K562 (cell line): ENCODE measurements around the gene PMIS2. TPM values are rescaled to one million over a fixed set of nuclear protein-coding genes. Genes with fewer than 3 reads are reported as not detected.
A peak's percentile ranks its signal among the peaks of the same experiment; 100 is the strongest.

Source experiments
- BRCA1 ChIP-seq, 2 experiments: fragments of 450-650 bp in 1 of 2; sonication (generic) in 1 of 2; formaldehyde crosslinking in 1 of 2; IDR thresholded peaks; 2 replicates each; pipeline versions ENCODE4 v1.5.0 to v1.6.1; 2017 to 2020; ENCODE audit warnings: mild to moderate bottlenecking in 1 of 2, missing genetic modification reagents in 1 of 2
- CBX3 ChIP-seq, 2 experiments: IDR thresholded peaks; 1 replicate in 1 of 2; 2 replicates in 1 of 2; pipeline ENCODE4 v1.6.1; 2012; ENCODE audit warnings: inconsistent platforms in 2 of 2, low read length in 2 of 2, borderline replicate concordance in 1 of 2, control low read depth in 1 of 2
- CEBPB ChIP-seq: fragments of 450-650 bp; IDR thresholded peaks from 2 replicates; pipeline ENCODE4 v1.6.1; 2016; ENCODE audit warnings: missing genetic modification characterization, missing compliant biosample characterization
- E2F1 ChIP-seq: sonication (generic); formaldehyde crosslinking; IDR thresholded peaks from 2 replicates; pipeline ENCODE4 v1.8.1; 2023; ENCODE audit warnings: mild to moderate bottlenecking, missing genetic modification reagents, moderate library complexity
- E2F6 ChIP-seq, 2 experiments: IDR thresholded peaks; 2 replicates each; pipeline ENCODE4 v1.6.1; 2011; ENCODE audit warnings: borderline replicate concordance in 1 of 2, control low read depth in 1 of 2, low read depth in 1 of 2, low read length in 1 of 2, mild to moderate bottlenecking in 1 of 2, mixed read lengths in 1 of 2, moderate library complexity in 1 of 2; ENCODE audit not compliant: insufficient read depth in 1 of 2, insufficient read length in 1 of 2, poor library complexity in 1 of 2, severe bottlenecking in 1 of 2; ENCODE audit errors: extremely low read depth in 1 of 2
- ETS1 ChIP-seq: conservative IDR thresholded peaks from 2 replicates; pipeline ENCODE4 v1.6.1; 2011; ENCODE audit warnings: low read depth, mild to moderate bottlenecking, low read length; ENCODE audit not compliant: control insufficient read depth
- HNRNPL ChIP-seq: fragments of 200-400 bp; formaldehyde crosslinking; IDR thresholded peaks from 2 replicates; pipeline ENCODE4 v1.6.1; 2017; ENCODE audit warnings: low read depth, mild to moderate bottlenecking, low read length
- HNRNPLL ChIP-seq: fragments of 200-400 bp; formaldehyde crosslinking; IDR thresholded peaks from 2 replicates; pipeline ENCODE4 v1.6.1; 2017; ENCODE audit warnings: low read length, low read depth, mild to moderate bottlenecking; ENCODE audit not compliant: poor library complexity, severe bottlenecking
- JUNB ChIP-seq: fragments of 450-650 bp; formaldehyde crosslinking; conservative IDR thresholded peaks from 2 replicates; pipeline ENCODE4 v1.4.0; 2020; ENCODE audit warnings: mild to moderate bottlenecking
- KDM5B ChIP-seq: fragments of 200-600 bp; sonication (generic); IDR thresholded peaks from 2 replicates; pipeline ENCODE4 v1.6.1; 2012; ENCODE audit warnings: low read depth, mild to moderate bottlenecking, moderate library complexity, low read length, control low read depth, inconsistent platforms; ENCODE audit not compliant: insufficient replicate concordance
- NCOA1 ChIP-seq: fragments of 450-650 bp; IDR thresholded peaks from 2 replicates; pipeline ENCODE4 v1.6.1; 2016; ENCODE audit warnings: low read depth
- NFYB ChIP-seq: IDR thresholded peaks from 2 replicates; pipeline ENCODE4 v1.6.1; 2011; ENCODE audit warnings: mild to moderate bottlenecking, moderate library complexity; ENCODE audit not compliant: insufficient read length; ENCODE audit errors: extremely low read depth
- POLR2G ChIP-seq: fragments of 200-400 bp; formaldehyde crosslinking; IDR thresholded peaks from 2 replicates; pipeline ENCODE4 v1.6.1; 2017; ENCODE audit warnings: low read depth, mild to moderate bottlenecking, antibody characterized with exemption, low read length, moderate library complexity
- SIN3A ChIP-seq, 2 experiments: fragments of 150-350 bp in 1 of 2; IDR thresholded peaks; 2 replicates each; pipeline ENCODE4 v1.6.1; 2011 to 2016; ENCODE audit warnings: borderline replicate concordance in 2 of 2, low read depth in 2 of 2, low read length in 2 of 2, mild to moderate bottlenecking in 2 of 2, moderate library complexity in 2 of 2; ENCODE audit not compliant: control insufficient read depth in 1 of 2
- THRB ChIP-seq: fragments of 450-650 bp; formaldehyde crosslinking; conservative IDR thresholded peaks from 2 replicates; pipeline ENCODE4 v1.4.0; 2022; ENCODE audit warnings: mild to moderate bottlenecking, missing genetic modification characterization
- ZNF311 ChIP-seq: fragments of 250-450 bp; sonication (Bioruptor Pico); IDR thresholded peaks from 2 replicates; pipeline ENCODE4 v1.4.0; 2020; ENCODE audit warnings: mild to moderate bottlenecking, moderate library complexity
- ZNF324 ChIP-seq: fragments of 250-450 bp; sonication (Bioruptor Pico); IDR thresholded peaks from 2 replicates; pipeline ENCODE4 v1.4.0; 2020; ENCODE audit warnings: mild to moderate bottlenecking
- ZNF740 ChIP-seq, 3 experiments: fragments of 200-800 bp in 1 of 3; sonication (Bioruptor generic) in 1 of 3; sonication (generic) in 1 of 3; formaldehyde crosslinking in 1 of 3; IDR thresholded peaks; 2 replicates each; pipeline versions ENCODE4 v1.6.1 to v1.8.0; 2016 to 2022; ENCODE audit warnings: mild to moderate bottlenecking in 2 of 3, missing compliant biosample characterization in 2 of 3, missing genetic modification characterization in 2 of 3, missing genetic modification reagents in 1 of 3
- polyA plus RNA-seq, 8 experiments: library from polyadenylated mRNA; depleted of rRNA in 4 of 8; stranded (reverse) in 5 of 8; unstranded in 3 of 8; fragments of >200 nt; fragmentation: Nextera tagmentation in 2 of 8; fragmentation: Illumina TruSeq in 1 of 8; extraction: Ambion mirVana in 2 of 8; extraction: Trizol in 1 of 8; gene quantifications; 2 replicates each; pipeline versions ENCODE4 v1.2.1 to v1.2.3, GENCODE V29; 2011 to 2014; ENCODE audit warnings: inconsistent platforms in 1 of 8, missing spikeins in 1 of 8
- total RNA-seq, 7 experiments: library from RNA; depleted of rRNA in 6 of 7; stranded (reverse); fragments of >200 nt in 6 of 7; fragmentation: Illumina TruSeq in 2 of 7; extraction: Trizol in 2 of 7; gene quantifications; 2 replicates each; pipeline versions ENCODE4 v1.2.1 to v1.2.3, GENCODE V29; 2011 to 2021; ENCODE audit warnings: low replicate concordance in 1 of 7

PMIS2 gene
- total and polyA plus RNA-seq, 9 of the 15 experiments (the other 6 are each of a cell fraction or from before 2014, with no cell fraction given), result not detected

- TF ChIP-seq JUNB (CRISPR knock-in tag), result peak; percentile 100
- TF ChIP-seq E2F6 (IDR thresholded peaks at IDR 0.05; ENCODE audit: borderline replicate concordance in 1 of 2, extremely low read depth in 1 of 2, insufficient read depth in 1 of 2, insufficient read length in 1 of 2, low read depth in 1 of 2, low read length in 1 of 2, poor library complexity in 1 of 2, severe bottlenecking in 1 of 2), result peak; percentile 96
- 0 out of 2 replicates have a peak, but pooled peaks have one; percentile 34 for TF ChIP-seq ETS1
- TF ChIP-seq E2F1 (CRISPR knock-in tag), result peak; percentile 95
- peak; percentile 74 for TF ChIP-seq HNRNPLL
- no peak for TF ChIP-seq BRCA1 (IDR thresholded peaks at IDR 0.05)
- TF ChIP-seq BRCA1 (CRISPR knock-in tag; IDR thresholded peaks at IDR 0.05), result 0 out of 2 replicates have a peak, but pooled peaks have one; percentile 33
- peak; percentile 30; the same call in 1 of the 2 replicates for TF ChIP-seq HNRNPL
- no peak for TF ChIP-seq NCOA1
- TF ChIP-seq ZNF311 (CRISPR knock-in tag), result peak; percentile 81
- peak; percentile 96 for TF ChIP-seq POLR2G
- 0 out of 3 replicates have a peak, but pooled peaks of 1 of the 2 experiments have one; percentile 34 for TF ChIP-seq CBX3 (IDR thresholded peaks at IDR 0.05; ENCODE audit: borderline replicate concordance in 1 of 2, low read length in 2 of 2)
- TF ChIP-seq THRB (CRISPR knock-in tag), result 0 out of 2 replicates have a peak, but pooled peaks have one; percentile 50
- TF ChIP-seq KDM5B, result peak; percentile 54
- TF ChIP-seq NFYB, result no peak
- peak; percentile 76 to 89; a peak in 2 of 4 replicates for TF ChIP-seq SIN3A (IDR thresholded peaks at IDR 0.05; ENCODE audit: borderline replicate concordance in 2 of 2, control insufficient read depth in 1 of 2, low read depth in 2 of 2, low read length in 2 of 2)
- no peak for TF ChIP-seq CEBPB (tag)
- TF ChIP-seq ZNF324, result 0 out of 2 replicates have a peak, but pooled peaks have one; percentile 18
- peak; percentile 81 for TF ChIP-seq ZNF740 (CRISPR knock-in tag; IDR thresholded peaks at IDR 0.05)
- 0 out of 4 replicates have a peak, but pooled peaks of 1 of the 2 experiments have one; percentile 50 for TF ChIP-seq ZNF740 (tag; IDR thresholded peaks at IDR 0.05)
Measured at GRCh38 chr19:35612559-35613321, 26.8 kb downstream of the PMIS2 start, which contains the start of gene HAUS5 (continued).
